HG03095 (cell line): ENCODE data around the gene DDX5.
"Not testable (repeated sequence)": the region's sequence is repeated elsewhere in the genome, so short reads cannot be mapped to it uniquely, and the experiment has no call there.

Source experiments
- ATAC-seq: cut with Tn5 transposase; IDR thresholded peaks from one replicate; pipeline ENCODE4 v1.9.1; 2021; ENCODE audit warnings: moderate library complexity; ENCODE audit not compliant: unreplicated experiment

The DDX5 gene

DNA sequence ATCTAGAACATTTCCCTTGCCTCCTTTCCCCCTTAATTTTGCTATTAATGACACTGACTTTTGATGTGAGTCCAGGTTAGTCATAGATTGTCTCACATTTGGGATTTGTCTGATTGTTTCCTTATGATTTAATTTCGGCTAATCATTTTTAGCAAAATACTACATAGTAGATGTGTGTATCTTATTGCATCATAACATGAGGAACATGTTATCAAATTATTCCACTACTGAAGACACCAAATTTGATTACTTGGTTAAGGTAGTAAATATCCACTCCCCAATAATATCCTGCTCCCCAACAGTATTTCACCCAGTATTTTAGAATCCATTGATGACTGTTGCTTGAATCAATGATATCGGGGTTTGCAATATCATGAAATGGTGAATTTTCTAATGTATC, 12.0 kb downstream of the DDX5 start:
- no peak for ATAC-seq

DNA sequence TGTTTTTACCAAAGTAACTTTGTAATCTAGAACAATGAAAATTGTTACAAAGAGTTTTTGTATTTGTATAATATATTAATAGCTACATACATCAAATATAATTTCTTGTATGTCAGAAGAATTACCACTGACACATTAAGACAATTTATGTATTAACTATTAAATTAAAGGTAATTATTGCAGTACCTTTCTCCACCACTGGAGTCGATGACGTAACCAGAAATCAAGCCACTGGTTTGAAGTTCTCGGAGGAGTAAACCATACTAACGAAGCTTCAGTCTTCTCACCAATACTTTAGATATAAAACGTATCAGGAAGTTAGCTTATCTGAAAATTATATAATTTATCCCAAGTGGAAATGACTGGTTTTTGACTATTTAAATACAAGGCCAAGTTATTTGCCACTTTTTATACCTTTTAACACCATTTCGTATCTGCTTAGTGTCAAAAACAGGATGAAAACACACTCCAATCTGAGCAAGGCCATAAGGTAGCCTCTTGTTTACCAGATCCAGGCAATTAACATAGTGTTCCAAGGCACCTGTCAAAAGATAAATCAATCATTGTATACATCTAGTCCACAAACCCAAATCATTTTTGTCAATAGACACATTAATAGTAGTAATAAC, 13.5 kb downstream of the DDX5 start:
- no peak for ATAC-seq

DNA sequence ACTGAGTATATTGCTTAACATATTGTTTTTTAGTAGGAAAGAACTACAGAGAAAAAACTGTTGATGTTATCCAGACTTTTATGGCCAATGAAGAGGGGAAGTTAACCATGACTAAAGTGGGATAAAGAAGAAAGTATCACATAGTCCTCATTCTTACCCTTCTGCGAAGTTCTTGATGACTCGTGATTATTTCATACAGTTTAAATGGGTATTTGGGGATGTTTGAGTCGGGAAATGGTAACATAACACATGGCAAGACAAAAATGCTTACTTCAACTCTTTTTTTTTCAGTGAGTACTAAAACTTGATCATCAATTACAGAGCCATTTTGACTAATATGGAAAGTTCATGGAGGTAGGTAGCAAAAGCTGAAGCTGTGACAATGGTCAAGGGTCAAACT, 14.1 kb downstream of the DDX5 start:
- no peak for ATAC-seq

DNA sequence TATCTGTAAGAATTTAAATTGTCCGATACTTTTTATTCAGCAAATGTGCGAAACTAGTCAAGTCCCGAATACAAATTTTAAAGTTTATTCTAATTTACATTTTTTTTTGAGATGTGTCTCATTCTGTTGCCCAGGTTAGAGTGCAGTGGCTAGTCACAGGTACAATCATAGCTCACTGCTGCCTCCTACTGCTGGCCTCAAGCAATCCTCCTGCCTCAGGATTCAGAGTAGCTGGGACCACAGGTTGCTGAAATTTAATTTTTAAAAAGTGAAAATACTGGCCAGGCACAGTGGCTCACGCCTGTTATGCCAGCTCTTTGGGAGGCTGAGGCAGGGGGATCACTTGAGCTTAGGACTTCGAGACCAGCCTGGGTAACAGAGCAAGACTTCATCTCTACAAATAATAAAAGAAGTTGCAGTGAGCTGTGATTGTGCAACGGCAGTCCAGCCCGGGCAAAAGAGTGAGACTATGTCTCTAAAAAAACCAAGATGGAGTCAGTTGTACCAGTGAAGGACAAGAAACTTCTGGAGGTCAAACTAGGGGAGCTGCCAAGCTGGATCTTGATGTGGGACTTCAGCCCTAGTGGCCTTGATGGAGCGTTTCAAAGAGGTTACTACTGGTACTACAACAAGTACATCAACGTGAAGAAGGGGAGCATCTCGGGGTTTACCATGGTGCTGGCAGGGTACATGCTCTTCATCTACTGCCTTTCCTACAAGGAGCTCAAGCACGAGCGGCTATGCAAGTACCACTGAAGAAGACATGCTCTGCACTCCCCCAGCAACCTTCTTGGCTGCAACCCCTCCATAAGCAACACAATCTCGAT, 14.8 kb downstream of the DDX5 start:
- no peak for ATAC-seq

DNA sequence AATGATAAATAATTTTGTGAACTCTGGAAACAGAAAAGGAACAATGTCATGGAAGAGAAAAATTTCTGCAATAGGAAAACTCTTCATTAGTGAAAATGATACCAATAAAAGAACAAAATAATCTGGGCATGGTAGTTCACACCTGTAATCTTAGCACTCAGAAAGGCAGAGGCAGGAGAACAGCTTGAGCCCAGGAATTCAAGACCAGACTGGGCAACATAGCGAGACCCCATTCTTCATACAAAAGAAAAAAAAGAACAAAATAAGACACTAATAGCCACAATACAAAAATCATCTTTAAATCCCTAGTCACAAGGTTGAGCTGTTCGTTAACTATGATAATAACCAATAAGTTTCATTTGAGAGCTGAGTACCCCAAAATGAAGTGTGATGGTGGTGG, 17.8 kb downstream of the DDX5 start:
- no peak for ATAC-seq

DNA sequence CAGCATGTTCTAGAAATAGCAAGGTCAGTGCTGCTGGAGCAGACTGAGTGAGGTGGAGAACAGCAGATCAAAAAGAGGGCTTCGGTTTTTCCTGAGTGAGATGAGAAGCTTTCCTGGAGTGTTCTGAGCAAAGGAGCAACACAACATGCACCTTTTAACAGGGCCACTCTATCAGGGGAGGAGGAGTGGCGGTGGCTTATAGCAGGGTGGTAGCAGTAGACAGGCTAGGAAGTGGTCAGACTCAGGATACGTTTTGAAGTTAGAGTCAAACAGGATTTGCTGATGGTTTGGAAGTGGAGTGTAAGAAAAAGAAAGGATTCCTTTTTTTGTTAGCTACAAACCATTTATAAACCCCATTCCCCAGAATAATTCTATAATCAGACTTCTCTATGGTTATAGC, 21.7 kb downstream of the DDX5 start:
- ATAC-seq = no peak

DNA sequence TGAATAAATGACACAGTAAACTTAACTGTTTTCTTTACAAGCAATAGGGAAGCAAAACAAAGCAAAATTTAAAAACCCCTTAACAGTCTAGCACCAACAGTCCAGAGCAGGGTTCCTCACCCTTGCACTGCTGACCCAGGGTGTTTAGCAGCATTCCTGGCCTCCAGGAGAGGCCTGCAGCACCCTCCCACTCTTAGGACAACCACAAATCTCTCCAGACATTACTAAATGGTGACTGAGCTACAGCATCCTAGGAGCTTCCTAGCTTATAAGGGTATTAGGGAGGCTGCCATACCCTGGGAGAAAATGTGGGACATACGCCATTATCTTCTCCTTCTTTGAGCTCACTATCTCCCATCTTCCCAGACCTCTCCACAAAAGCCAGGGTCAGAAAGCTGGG, 25.1 kb downstream of the DDX5 start:
- ATAC-seq = no peak

DNA sequence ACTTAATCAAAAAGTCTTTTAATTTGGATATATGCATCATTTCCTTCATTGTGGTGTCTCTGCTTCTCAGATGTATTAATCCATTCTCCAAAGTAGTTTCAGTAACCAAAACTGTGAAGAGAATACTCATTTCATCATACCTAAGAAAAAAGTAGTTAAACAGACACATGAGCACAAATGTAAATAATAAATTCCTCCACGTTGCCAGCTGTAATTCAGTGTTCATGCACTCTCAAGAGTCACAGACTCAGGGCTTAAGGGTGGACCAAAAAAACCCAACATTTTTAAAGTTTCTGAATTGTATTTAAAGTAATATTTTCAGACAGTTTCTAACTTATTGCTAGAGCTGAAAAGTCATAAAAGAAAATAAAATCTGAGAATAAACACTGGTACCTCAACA, 28.2 kb downstream of the DDX5 start:
- ATAC-seq = no peak

DNA sequence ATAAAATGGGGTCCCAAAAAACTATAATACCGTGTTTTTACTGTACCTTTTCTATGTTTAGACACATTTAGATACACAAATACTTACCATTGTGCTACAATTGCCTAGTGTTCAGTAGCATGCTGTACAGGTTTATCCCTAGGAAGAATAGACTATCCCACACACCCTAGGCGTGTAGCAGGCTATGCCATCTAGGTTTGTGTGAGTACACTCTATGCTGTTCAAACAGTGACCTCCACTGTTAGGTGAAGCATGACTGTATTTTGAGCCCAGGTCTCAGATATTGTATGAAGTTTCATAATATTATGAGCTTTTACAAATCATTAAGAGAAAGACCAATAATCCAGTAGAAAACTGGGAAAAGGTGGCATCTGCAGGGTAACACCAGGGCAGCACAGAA, 33.5 kb downstream of the DDX5 start:
- no peak for ATAC-seq

DNA sequence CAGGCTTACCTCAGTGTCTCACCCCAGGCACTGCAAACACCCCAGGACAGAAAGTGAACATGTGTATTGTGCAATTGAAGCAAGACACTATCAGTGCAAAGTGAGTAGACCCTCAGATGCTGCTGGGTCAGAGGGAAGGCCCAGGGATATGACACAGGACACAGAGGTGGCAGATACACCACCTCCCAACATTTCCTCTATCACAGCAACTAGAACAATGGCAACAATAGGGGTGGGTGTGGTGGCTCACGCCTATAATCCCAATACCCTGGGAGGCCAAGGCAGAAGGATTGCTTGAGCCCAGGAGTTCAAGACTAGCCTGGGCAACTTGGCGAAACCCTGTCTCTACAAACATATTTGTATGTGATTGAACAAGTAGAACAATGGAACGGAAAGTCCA, 34.6 kb downstream of the DDX5 start:
- ATAC-seq = no peak

DNA sequence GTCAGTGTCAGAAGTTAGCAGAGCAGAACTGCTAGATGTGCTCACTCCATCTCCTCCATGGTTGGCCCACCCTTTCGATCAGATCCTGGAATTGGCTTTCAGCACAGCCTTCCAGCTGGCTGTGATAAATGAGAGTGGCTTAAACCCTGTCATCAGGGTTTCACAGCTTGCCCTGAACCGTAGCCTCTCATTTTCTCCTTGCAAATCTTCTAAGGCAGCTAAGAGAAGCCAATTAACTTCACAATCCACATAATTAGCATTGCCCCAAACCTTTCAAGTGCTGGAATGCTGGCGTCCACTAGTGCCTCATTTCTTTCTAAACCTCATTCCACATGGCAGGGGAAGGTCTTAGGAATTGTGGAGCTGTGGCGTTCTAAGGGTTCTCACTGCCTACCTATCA, 35.5 kb downstream of the DDX5 start:
- no peak for ATAC-seq

DNA sequence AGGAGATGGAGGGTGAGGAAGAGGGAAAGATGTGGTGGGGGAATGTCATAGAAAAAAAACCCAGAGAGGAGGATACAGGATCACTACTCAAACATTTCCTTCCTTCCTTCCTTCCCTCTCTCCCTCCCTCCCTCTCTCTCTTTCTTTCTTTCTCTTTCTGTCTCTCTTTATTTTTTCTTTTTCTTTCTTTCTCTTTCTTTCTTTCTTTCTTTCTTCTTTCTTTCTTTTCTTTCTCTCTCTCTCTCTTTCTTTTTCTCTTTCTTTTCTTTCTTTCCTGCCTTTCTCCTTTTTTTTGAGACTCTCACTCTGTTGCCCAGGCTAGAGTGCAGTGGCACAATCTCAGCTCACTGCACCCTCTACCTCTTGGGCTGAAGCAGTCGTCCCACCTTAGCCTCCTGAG, 39.3 kb downstream of the DDX5 start:
- ATAC-seq = not testable (repeated sequence)

DNA sequence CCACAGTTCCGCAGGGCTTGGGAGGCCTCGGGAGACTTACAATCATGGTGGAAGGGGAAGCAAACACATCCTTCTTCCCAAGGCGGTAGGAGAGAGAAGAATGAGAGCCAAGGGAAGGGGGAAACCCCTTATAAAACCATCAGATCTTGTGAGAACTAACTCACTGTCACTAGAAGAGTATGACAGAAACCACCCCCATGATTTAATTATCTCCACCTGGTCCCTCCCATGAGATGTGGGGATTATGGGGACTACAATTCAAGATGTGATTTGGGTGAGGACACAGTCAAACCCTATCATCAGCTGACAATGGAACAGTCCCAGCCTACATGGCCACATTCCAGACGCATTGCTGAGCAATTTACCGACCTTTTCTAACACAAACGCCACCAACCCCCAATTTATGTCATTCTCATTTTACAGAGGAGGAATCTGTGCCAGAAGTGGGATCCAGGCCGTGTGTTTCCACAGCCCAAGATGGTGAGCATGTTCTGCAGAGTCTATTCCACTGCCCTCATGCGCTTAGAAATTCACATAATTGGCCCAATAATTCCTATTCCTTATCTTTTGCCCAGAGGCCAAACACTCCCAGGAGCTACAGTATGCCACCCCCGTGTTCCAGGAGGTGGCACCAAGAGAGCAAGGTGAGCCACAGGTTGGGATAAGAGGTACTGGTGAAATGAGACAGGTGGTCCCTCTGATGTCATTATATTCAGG, 39.9 kb downstream of the DDX5 start:
- ATAC-seq = no peak

DNA sequence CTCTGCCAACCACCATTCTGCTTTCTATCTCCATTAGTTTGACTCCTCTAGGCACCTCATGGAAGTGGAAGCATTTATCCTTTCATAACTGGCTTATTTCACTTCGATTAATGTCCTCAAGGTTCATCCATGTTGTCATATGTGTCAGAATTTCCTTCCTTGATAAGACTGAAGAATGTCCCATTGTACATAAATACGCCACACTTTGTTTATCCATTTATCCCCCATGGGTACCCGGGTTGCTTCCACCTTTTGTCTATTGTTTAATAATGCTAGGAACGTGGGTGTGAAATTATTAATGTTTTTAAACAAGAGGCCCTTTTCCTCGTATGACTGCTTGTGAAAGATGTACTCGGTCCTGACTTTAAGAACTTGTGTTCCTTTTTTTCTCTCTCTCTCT, 44.3 kb downstream of the DDX5 start:
- ATAC-seq = no peak

DNA sequence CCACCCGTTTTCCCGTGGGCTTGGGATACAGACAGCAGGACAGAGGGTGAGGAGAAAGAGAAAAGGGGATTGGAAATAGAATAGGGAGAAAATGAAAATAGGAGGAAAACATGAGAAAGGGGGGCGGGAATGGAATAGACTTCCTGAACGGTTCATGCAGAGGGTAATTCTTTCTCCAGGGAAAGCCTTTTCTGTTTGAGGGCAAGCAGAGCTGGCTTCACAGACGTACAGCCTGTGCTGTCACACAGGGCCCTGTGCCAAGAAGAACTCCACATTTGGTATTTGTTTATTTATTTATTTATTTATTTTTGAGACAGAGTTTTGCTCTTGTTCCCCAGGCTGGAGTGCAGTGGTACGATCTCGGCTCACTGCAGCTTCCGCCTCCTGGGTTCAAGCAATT, 45.1 kb downstream of the DDX5 start:
- no peak for ATAC-seq

DNA sequence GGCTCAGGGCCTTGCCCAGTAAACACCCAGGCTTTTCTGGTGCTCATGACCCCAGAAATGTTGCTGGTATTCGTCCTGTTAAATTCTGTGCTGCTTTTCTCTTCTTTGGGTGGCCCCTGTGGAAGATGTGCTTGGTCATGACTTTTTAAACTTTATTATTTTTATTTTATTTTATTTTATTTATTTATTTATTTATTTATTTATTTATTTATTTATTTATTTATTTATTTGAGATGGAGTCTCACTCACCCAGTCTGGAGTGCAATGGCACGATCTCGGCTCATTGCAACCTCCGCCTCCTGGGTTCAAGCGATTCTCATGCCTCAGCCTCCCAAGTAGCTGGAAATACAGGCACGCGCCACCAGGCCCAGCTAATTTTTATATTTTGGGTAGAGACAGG, 46.3 kb downstream of the DDX5 start:
- ATAC-seq = not testable (repeated sequence)

DNA sequence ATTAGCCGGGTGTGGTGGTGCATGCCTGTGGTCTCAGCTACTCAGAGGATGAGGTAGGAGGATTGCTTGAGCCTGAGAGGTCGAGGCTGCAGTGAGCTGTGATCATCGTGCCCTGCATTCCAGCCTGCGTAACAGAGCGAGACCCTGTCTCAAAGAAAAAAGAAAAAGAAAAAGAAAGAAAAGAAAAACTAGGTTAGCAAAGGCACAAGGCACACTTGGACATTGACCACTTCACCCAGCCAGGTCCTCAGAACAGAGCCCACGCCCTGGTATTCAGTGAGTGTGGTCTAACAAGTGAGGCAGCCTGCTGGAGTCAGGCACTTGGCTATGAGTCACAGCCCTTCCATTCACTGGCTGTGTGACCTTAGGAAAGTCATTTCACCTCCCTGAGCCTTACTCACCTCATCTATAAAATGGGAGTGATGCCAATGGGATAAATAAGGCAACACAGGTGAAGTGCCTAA, 46.8 kb downstream of the DDX5 start:
- no peak for ATAC-seq

DNA sequence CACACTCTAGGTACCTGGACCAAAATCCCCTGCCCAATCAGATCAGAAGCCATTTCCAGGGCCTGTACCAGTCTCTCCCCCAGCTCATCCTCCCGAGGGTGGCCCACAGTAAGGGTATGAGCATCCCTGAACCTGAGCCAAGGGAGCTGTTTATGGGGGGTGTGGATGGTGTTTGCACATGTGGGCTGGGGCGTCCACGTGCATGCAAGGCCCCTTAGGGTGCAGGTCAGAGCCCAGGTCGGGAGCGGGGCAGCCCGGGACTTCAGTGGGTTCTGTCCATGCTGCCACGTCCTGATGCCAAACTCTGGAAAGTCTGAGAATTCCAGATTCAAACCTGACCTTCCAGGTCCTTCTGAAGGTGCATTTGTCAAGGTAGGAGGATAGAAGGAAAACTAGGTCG, 47.3 kb downstream of the DDX5 start:
- ATAC-seq = no peak

DNA sequence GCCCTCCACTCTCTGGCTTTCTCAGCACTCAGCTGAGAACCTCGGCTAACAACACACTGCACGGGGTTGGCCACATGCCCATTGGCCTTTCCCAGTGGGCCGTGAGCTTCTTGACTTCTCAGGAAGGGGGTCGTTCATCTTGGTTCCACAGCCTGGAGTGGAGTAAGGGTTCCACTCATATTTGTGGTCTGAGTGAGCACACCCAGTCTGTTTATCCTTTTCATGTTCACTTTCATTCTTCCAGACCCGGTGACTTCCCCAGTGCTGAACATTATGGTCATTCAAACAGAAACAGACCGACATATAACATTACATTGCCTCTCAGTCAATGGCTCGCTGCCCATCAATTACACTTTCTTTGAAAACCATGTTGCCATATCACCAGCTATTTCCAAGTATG, 48.9 kb downstream of the DDX5 start:
- ATAC-seq = no peak

DNA sequence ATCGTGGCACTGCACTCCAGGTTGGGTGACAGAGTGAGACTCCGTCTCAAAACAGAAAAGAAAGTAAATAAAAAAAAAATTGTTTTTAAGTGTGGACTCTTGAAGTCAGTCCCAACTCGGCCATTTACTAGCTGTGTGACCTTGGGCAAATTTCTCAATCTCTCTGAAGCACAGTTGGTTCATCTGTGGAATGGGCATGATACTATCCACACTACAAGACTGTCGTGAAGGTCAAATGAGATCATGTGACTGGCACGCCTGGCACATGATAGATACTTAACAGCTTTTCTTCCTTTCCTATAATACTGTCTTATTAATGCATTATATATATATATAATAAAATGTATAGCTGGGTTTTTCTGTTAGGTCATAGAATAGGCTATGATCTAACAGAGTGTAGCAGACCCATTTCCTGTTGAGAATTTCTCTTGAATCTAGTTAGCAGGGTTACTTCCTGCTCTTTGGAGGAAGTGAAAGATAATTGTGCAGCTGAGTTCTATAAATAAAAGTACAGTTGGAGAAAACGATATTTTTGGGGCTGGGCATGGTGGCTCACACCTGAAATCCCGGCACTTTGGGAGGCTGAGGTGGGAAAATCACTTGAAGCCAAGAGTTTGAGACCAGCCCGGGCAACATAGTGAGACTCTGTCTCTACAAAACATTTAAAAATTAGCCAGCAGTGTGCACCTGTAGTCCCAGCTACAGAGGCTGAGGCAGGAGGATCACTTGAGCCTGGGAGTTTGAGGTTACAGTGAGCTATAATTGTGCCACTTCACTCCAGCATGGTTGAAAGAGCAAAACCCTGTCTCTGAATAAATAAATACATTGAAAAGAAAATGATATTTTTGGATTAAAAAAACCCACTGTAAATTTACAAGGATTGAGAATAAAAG, 49.9 kb downstream of the DDX5 start:
- ATAC-seq = no peak

DNA sequence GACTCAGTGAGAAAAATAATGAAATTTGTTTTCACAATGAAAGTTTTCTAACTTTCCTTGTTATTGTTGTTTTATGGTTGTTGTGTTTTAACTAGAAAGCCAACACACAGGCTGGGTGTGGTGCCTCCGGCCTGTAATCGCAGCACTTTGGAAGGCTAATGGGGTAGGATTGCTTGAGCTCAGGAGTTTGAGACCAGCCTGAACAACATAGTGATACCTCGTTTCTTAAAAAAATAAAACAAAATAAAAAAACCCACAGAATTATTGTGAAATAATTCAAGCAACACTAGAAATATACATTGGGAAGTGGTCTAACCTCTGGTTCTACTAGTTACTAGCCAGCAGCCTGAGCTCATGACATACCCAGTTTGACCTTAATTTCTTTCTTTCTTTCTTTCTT, 56.5 kb downstream of the DDX5 start:
- no peak for ATAC-seq
